ENCODE measurements around the gene EVL. TPM values are rescaled to one million over a fixed set of nuclear protein-coding genes. Genes with fewer than 3 reads are reported as not detected.

The EVL gene
- total RNA-seq, 2 donors from 2014 or later, result 42.5 to 98.4 TPM

- 47% methylated on average over 21 of the region's 21 CpGs for WGBS
- H3K27ac ChIP-seq, result peak overlapping the region; percentile 87 to 88
- TF ChIP-seq, protein P1, sequence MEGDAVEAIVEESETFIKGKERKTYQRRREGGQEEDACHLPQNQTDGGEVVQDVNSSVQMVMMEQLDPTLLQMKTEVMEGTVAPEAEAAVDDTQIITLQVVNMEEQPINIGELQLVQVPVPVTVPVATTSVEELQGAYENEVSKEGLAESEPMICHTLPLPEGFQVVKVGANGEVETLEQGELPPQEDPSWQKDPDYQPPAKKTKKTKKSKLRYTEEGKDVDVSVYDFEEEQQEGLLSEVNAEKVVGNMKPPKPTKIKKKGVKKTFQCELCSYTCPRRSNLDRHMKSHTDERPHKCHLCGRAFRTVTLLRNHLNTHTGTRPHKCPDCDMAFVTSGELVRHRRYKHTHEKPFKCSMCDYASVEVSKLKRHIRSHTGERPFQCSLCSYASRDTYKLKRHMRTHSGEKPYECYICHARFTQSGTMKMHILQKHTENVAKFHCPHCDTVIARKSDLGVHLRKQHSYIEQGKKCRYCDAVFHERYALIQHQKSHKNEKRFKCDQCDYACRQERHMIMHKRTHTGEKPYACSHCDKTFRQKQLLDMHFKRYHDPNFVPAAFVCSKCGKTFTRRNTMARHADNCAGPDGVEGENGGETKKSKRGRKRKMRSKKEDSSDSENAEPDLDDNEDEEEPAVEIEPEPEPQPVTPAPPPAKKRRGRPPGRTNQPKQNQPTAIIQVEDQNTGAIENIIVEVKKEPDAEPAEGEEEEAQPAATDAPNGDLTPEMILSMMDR (IDR thresholded peaks at IDR 0.05), result no peak
- TF ChIP-seq POLR2A (IDR thresholded peaks at IDR 0.05) (no peak), POLR2AphosphoS5 (IDR thresholded peaks at IDR 0.05) (no peak)
- intact Hi-C loops (cut with DNase I), result loop anchor here (2.0 kb wide), 1 partner anchor 85 kb away; no protein-coding TSS in a partner anchor
- H3K36me3 ChIP-seq, result no peaks in the 10 kb centered on the region
- H3K4me3 ChIP-seq, result peak overlapping the region; percentile 26 to 27
- DNase-seq (ENCODE audit: low spot score), result no peak
- H3K9me3 ChIP-seq, result no peaks in the 10 kb centered on the region
- no peaks in the 10 kb centered on the region for H3K27me3 ChIP-seq (replicated peaks; ENCODE audit: insufficient read depth)
- H3K4me1 ChIP-seq (replicated peaks), result peaks cover 6% of the 10 kb centered on the region
Measured at GRCh38 chr14:100192250-100192671, 127.0 kb downstream of the EVL start.

DNA sequence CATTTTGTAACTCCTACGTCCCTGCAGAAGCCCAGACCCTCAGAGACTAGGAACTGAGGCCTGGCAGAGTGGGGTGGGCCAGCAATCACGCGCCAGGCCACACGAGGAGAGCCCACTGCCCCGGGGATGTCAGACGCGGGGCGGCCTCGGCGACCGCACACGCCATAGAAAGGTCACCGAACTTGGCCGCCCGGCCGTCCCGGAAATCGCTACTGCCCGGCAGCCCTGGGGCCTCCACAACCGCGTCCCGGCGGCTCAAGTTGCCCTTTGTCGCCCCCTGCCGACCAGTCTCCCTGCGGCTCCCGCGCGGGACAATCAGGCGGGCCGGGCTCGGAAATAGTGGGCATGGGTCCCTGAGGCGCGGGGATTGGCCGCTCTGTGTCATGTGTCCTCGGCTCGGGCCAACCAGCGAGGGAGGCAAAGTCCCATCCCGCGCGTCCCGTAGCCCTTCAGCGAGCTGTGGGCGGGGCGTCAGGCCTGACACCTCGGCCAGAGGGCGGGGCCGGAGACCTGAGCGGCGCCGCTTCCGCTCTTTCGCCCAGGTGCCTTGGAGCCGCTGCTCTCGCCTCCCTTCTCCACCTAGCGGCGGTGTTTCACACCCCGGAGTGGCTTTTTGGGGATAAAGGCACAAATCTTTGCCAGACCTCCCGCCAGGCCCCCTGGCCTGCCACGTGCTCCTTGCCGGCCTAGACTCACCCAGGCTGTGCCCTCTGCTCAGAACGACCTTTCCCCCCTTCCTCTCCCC lies 127.6 kb downstream of the EVL start:
- no peaks in the 10 kb centered on the region for H3K27me3 ChIP-seq (replicated peaks; ENCODE audit: insufficient read depth)
- H3K27ac ChIP-seq, result peak overlapping the region; percentile 87 to 88
- no peaks in the 10 kb centered on the region for H3K36me3 ChIP-seq
- H3K9me3 ChIP-seq, result no peaks in the 10 kb centered on the region
- TF ChIP-seq, protein P1 (IDR thresholded peaks at IDR 0.05), result peak; percentile 93 to 98 (median 98)
- TF ChIP-seq POLR2AphosphoS5 (IDR thresholded peaks at IDR 0.05), result peak; percentile 95
- peak; percentile 64 for TF ChIP-seq POLR2A (IDR thresholded peaks at IDR 0.05)
- H3K4me1 ChIP-seq (replicated peaks), result peaks cover 6% of the 10 kb centered on the region
- DNase-seq (ENCODE audit: low spot score), result peak; percentile 100
- intact Hi-C loops (cut with DNase I), result loop anchor here (1.0 to 2.0 kb wide), 2 partner anchors 86 to 211 kb away; no protein-coding TSS in a partner anchor
- H3K4me3 ChIP-seq, result peak overlapping the region; percentile 26 to 27
- WGBS, result 2% methylated on average over 34 of the region's 62 CpGs

MicroRNAs encoded within 50 kb of the gene (microRNA counts, 767-probe panel; counts per million panel counts)
- 0 to 431 counts per million in 2 donors for microRNA hsa-miR-151b
- 4,815 to 5,039 counts per million in 2 donors for microRNA hsa-miR-342-3p
- 0 to 431 counts per million in 2 donors for microRNA hsa-miR-342-5p

Small RNAs within 50 kb of the gene (microRNA-seq; reads per million reads assigned to microRNA genes)
- 82.7 reads per million, percentile 72 among the genes with 10 or more reads in this experiment for gene MIR151B
- 1,280 reads per million, percentile 89 among the genes with 10 or more reads in this experiment for gene MIR342

Small RNAs within 50 kb of the gene (small RNA-seq; reads per million reads assigned to genes)
- gene MIR151B, result 2.0 to 5.3 reads per million in 2 donors
- gene MIR342, result 314 to 317 reads per million in 2 donors

Other genes starting within 250 kb of the EVL start
- gene DEGS2, start 94.2 kb downstream of the EVL start, total RNA-seq, result 1 to 10 TPM; 2.8 to 8.3 TPM
- gene YY1, start 173.7 kb downstream of the EVL start, total RNA-seq, result 10 to 100 TPM; 44.4 to 60.7 TPM
- 100 to 1,000 TPM; 147 to 169 TPM for gene SLC25A29, start 241.0 kb downstream of the EVL start, total RNA-seq

Measured in prostate gland (tissue), 2 donors.